ENCODE results near the gene ECEL1.

Gene ECEL1

DNA sequence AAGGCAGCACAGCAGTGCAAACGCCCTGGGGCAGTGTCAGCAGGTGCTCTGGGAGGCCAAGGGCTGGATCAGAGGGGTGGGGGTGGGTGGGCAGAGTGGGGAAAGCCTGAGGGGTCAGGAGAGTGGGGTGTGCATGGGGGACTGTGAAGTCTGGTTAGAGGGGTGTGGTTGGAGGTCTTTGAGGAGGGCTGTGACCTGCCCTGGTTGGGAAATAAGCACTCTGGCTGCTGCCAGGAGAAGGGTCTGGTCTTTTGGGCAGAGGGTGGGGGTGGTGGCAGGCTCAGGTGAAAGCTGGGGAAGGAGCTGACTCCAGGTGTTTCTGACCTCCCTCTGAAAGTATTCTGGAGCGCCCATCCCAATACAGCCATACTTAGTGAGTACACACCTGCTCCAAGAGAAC is 27.5 kb downstream of the ECEL1 start:
- no peaks in the 10 kb centered on the region for H3K36me3 ChIP-seq (ENCODE audit: control insufficient read depth, insufficient read depth, low read length)
- no peak overlapping the region for H3K4me3 ChIP-seq (replicated peaks; ENCODE audit: low read depth, low read length)
- no peak for DNase-seq (ENCODE audit: extremely low read depth, insufficient read length)
- no peaks in the 10 kb centered on the region for H3K27me3 ChIP-seq (replicated peaks; ENCODE audit: control insufficient read depth, insufficient read depth, low read length)
- TF ChIP-seq CTCF (IDR thresholded peaks at IDR 0.05; ENCODE audit: insufficient read depth, low read length, poor library complexity, severe bottlenecking), result no peak

GRCh38 chr2:232459419-232460035 is 28.1 kb downstream of the ECEL1 start:
- no peak for TF ChIP-seq CTCF (IDR thresholded peaks at IDR 0.05; ENCODE audit: insufficient read depth, low read length, poor library complexity, severe bottlenecking)
- H3K27me3 ChIP-seq (replicated peaks; ENCODE audit: control insufficient read depth, insufficient read depth, low read length), result no peaks in the 10 kb centered on the region
- no peaks in the 10 kb centered on the region for H3K36me3 ChIP-seq (ENCODE audit: control insufficient read depth, insufficient read depth, low read length)
- DNase-seq (ENCODE audit: extremely low read depth, insufficient read length), result no peak
- no peak overlapping the region for H3K4me3 ChIP-seq (replicated peaks; ENCODE audit: low read depth, low read length)

GRCh38 chr2:232458661-232459418 is 28.8 kb downstream of the ECEL1 start:
- no peak for TF ChIP-seq CTCF (IDR thresholded peaks at IDR 0.05; ENCODE audit: insufficient read depth, low read length, poor library complexity, severe bottlenecking)

DNA sequence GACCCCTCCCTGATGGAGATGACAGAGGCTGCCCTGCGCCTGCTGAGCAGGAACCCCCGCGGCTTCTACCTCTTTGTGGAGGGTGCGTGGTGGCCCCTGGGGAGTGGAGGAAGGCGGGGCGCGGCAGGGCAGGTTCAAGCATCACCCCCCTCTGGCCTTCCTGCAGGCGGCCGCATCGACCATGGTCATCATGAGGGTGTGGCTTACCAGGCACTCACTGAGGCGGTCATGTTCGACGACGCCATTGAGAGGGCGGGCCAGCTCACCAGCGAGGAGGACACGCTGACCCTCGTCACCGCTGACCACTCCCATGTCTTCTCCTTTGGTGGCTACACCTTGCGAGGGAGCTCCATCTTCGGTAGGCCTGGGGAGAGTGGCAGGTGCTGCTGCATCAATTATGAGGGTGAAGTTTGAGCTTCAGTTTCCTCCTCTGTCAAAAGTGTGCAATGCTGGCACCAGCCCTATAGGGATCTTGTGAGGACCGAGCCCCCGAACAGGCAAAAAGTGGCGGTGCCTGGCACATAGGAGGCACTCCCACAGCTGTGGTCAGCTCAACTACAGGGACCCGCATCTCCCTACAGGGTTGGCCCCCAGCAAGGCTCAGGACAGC is 29.5 kb downstream of the ECEL1 start:
- Histone ChIP-seq H3K27me3 (replicated peaks; ENCODE audit: control insufficient read depth, insufficient read depth, low read length) (no peaks in the 10 kb centered on the region), H3K36me3 (ENCODE audit: control insufficient read depth, insufficient read depth, low read length) (no peaks in the 10 kb centered on the region), H3K4me3 (replicated peaks; ENCODE audit: low read depth, low read length) (no peak overlapping the region)
- no peak for DNase-seq (ENCODE audit: extremely low read depth, insufficient read length)
- TF ChIP-seq CTCF (IDR thresholded peaks at IDR 0.05; ENCODE audit: insufficient read depth, low read length, poor library complexity, severe bottlenecking), result no peak

More at GRCh38 chr2:232458661-232459418, 28.8 kb downstream of the ECEL1 start:
- Histone ChIP-seq H3K36me3 (ENCODE audit: control insufficient read depth, insufficient read depth, low read length) (no peaks in the 10 kb centered on the region), H3K4me3 (replicated peaks; ENCODE audit: low read depth, low read length) (no peak overlapping the region), H3K27me3 (replicated peaks; ENCODE audit: control insufficient read depth, insufficient read depth, low read length) (no peaks in the 10 kb centered on the region)
- DNase-seq (ENCODE audit: extremely low read depth, insufficient read length), result no peak

GRCh38 chr2:232457121-232458011 is 30.3 kb downstream of the ECEL1 start:
- no peak for TF ChIP-seq CTCF (IDR thresholded peaks at IDR 0.05; ENCODE audit: insufficient read depth, low read length, poor library complexity, severe bottlenecking)
- H3K36me3 ChIP-seq (ENCODE audit: control insufficient read depth, insufficient read depth, low read length), result no peaks in the 10 kb centered on the region
- DNase-seq (ENCODE audit: extremely low read depth, insufficient read length), result no peak

More at GRCh38 chr2:232457121-232458011, 30.3 kb downstream of the ECEL1 start:
- Histone ChIP-seq H3K27me3 (replicated peaks; ENCODE audit: control insufficient read depth, insufficient read depth, low read length) (no peaks in the 10 kb centered on the region), H3K4me3 (replicated peaks; ENCODE audit: low read depth, low read length) (no peak overlapping the region)
